ENCODE measurements around the gene PRR20E.
"Not testable (repeated sequence)": the region's sequence is repeated elsewhere in the genome, so short reads cannot be mapped to it uniquely, and the experiment has no call there.

PRR20E gene

GRCh38 chr13:57166897-57167296 is at the start of gene PRR20E:
PRR20E (plus strand) TSS chr13:57167197; CDS start chr13:57167584, 387 bp downstream.
- DNase-seq (ENCODE audit: low spot score), result not testable (repeated sequence)

GRCh38 chr13:57123681-57124080 is 43.3 kb upstream of the PRR20E start:
- no peak for DNase-seq (ENCODE audit: low spot score)

- no peak for DNase-seq (ENCODE audit: low spot score)
These were observed 38.1 kb upstream of the PRR20E start for GRCh38 chr13:57128909-57129308.

- no peak for DNase-seq (ENCODE audit: low spot score)
These were observed 30.9 kb upstream of the PRR20E start for GRCh38 chr13:57136093-57136492.

- DNase-seq (ENCODE audit: low spot score), result no peak
These were observed 29.4 kb upstream of the PRR20E start for GRCh38 chr13:57137585-57137984.

GRCh38 chr13:57138988-57139387 is 28.0 kb upstream of the PRR20E start:
- DNase-seq (ENCODE audit: low spot score), result no peak

GRCh38 chr13:57139781-57140180 is 27.2 kb upstream of the PRR20E start:
- DNase-seq (ENCODE audit: low spot score), result not testable (repeated sequence)

- not testable (repeated sequence) for DNase-seq (ENCODE audit: low spot score)
These were observed 26.6 kb upstream of the PRR20E start, which contains the start of gene PRR20A for GRCh38 chr13:57140235-57140968. PRR20A (plus strand) TSS chr13:57140918; CDS start chr13:57141305, 387 bp downstream.

GRCh38 chr13:57147188-57147587 is 19.8 kb upstream of the PRR20E start, which contains the start of gene PRR20B:
PRR20B (plus strand) TSS chr13:57147488; CDS start chr13:57147875, 387 bp downstream.
- not testable (repeated sequence) for DNase-seq (ENCODE audit: low spot score)

- not testable (repeated sequence) for DNase-seq (ENCODE audit: low spot score)
These were observed 18.9 kb upstream of the PRR20E start for GRCh38 chr13:57148106-57148505.

GRCh38 chr13:57153761-57154160 is 13.2 kb upstream of the PRR20E start, which contains the start of gene PRR20C:
PRR20C (plus strand) TSS chr13:57154061; CDS start chr13:57154448, 387 bp downstream.
- DNase-seq (ENCODE audit: low spot score), result not testable (repeated sequence)

- DNase-seq (ENCODE audit: low spot score), result not testable (repeated sequence)
These were observed 6.7 kb upstream of the PRR20E start, which contains the start of gene PRR20D for GRCh38 chr13:57160332-57160731. PRR20D (plus strand) TSS chr13:57160632; CDS start chr13:57161019, 387 bp downstream.

- no peak for DNase-seq (ENCODE audit: low spot score)
These were observed 24.7 kb downstream of the PRR20E start for GRCh38 chr13:57191667-57192066.

- no peak for DNase-seq (ENCODE audit: low spot score)
These were observed 46.0 kb downstream of the PRR20E start for GRCh38 chr13:57212989-57213388.

Measured in activated CD4-positive, alpha-beta T cell treated with anti-CD3 and anti-CD28 coated beads, Interleukin-2, Interleukin-4, amounts not matched to agents 100 ng/mL and 50 ng/mL, durations not matched to agents 16 hours and 8 hours (primary cell).